ENCODE measurements around the gene SVOPL. TPM values are rescaled to one million over a fixed set of nuclear protein-coding genes. Genes with fewer than 3 reads are reported as not detected.

The SVOPL gene
- total RNA-seq, 1 donor from 2014 or later, result 0.81 TPM

DNA sequence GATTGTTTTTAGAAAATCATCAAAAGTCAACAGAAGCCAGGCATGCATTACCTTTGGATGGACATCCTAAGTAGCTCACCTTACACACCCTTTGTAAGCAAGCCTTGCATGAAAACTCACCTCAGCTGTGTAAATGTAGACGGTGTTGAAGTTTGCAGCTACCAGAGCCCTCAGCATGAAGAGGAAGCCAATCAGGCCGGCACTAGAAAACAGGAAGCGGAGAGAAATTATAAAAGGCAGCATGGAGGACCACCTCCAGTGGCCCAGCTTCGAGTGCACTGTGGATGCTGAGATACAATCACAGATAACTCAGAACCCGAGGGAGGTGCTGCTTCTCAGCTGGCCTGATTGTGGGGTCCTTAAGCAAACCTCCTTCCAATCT is 75.3 kb downstream of the SVOPL start:
- DNase-seq (no peak), ATAC-seq (peak; percentile 39)
- Histone ChIP-seq H3K4me3 (no peak overlapping the region), H3K27me3 (no peaks in the 10 kb centered on the region), H3K36me3 (no peaks in the 10 kb centered on the region), H3K27ac (no peak overlapping the region), H3K4me1 (peaks cover 12% of the 10 kb centered on the region), H3K9me3 (no peaks in the 10 kb centered on the region)
- no peak for TF ChIP-seq CTCF (IDR thresholded peaks at IDR 0.05)
- intact Hi-C loops (cut with DNase I), result no loop called here

- intact Hi-C loops (cut with DNase I), result no loop called here
- no peak for DNase-seq
- Histone ChIP-seq H3K4me1 (peaks cover 12% of the 10 kb centered on the region), H3K27ac (no peak overlapping the region), H3K9me3 (no peaks in the 10 kb centered on the region), H3K36me3 (no peaks in the 10 kb centered on the region), H3K4me3 (no peak overlapping the region), H3K27me3 (no peaks in the 10 kb centered on the region)
- peak; percentile 41 for ATAC-seq
- TF ChIP-seq CTCF (IDR thresholded peaks at IDR 0.05), result no peak
Measured at GRCh38 chr7:138625084-138625848, 75.9 kb downstream of the SVOPL start.

GRCh38 chr7:138622841-138623240 is 78.3 kb downstream of the SVOPL start:
- intact Hi-C loops (cut with DNase I), result no loop called here
- TF ChIP-seq CTCF (IDR thresholded peaks at IDR 0.05), result no peak
- Histone ChIP-seq H3K9me3 (no peaks in the 10 kb centered on the region), H3K27me3 (no peaks in the 10 kb centered on the region), H3K36me3 (no peaks in the 10 kb centered on the region), H3K4me1 (peaks cover 12% of the 10 kb centered on the region), H3K4me3 (no peak overlapping the region), H3K27ac (no peak overlapping the region)
- DNase-seq (no peak), ATAC-seq (no peak)

GRCh38 chr7:138618933-138619332 is 82.2 kb downstream of the SVOPL start:
- TF ChIP-seq CTCF (IDR thresholded peaks at IDR 0.05), result no peak
- no peak overlapping the region for H3K4me3 ChIP-seq
- DNase-seq (no peak), ATAC-seq (no peak)
- H3K36me3 ChIP-seq, result no peaks in the 10 kb centered on the region
- H3K27me3 ChIP-seq, result no peaks in the 10 kb centered on the region
- H3K9me3 ChIP-seq, result no peaks in the 10 kb centered on the region
- no peaks in the 10 kb centered on the region for H3K4me1 ChIP-seq
- intact Hi-C loops (cut with DNase I), result no loop called here
- no peak overlapping the region for H3K27ac ChIP-seq

DNA sequence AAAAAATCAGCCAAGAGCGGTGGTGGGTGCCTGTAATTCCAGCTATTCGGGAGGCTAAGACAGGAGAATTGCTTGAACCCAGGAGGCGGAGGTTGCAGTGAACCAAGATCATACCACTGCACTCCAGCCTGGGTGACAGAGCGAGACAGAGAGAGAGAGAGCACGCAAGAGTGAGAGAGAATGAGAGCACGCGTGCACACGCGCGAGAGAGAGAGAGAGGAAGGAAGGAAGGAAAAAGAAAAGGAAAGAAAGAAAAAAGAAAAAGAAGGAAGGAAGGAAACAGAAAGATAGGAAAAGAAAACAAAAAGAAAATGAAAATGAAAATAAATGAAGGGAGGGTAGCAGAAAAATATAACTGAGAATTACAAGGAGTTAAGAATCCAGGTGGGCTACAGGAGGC is 82.7 kb downstream of the SVOPL start:
- TF ChIP-seq CTCF (IDR thresholded peaks at IDR 0.05), result no peak
- intact Hi-C loops (cut with DNase I), result no loop called here

More for the DNA sequence above, 82.7 kb downstream of the SVOPL start:
- H3K27ac ChIP-seq, result no peak overlapping the region
- H3K4me1 ChIP-seq, result no peaks in the 10 kb centered on the region
- DNase-seq (no peak), ATAC-seq (no peak)
- H3K9me3 ChIP-seq, result no peaks in the 10 kb centered on the region
- H3K36me3 ChIP-seq, result no peaks in the 10 kb centered on the region
- no peak overlapping the region for H3K4me3 ChIP-seq
- no peaks in the 10 kb centered on the region for H3K27me3 ChIP-seq

Data from upper lobe of right lung (tissue), 1 donor.